HepG2 (cell line): ENCODE results near the gene STRIT1. TPM values are rescaled to one million over a fixed set of nuclear protein-coding genes. Genes with fewer than 3 reads are reported as not detected.

Source experiments
- ATAC-seq: fragments of 200-7000 bp; cut with Tn5 transposase; 3 replicates; pipeline ENCODE4 v1.9.1; 2020; ENCODE audit warnings: mild to moderate bottlenecking, moderate library complexity
- BruUV-seq: library from RNA; stranded (reverse); fragments of 400-500 nt; replicated peaks from 2 replicates; lab custom pipeline; 2021; lab: Mats Ljungman, UMichigan
- CTCF ChIA-PET: fragments of 300-600 bp; formaldehyde crosslinking; extraction: SDS; loops from one replicate; lab custom pipeline; 2021; ENCODE audit warnings: low total read pairs, inconsistent platforms, low intra/inter-chr PET ratio; lab: Yijun Ruan, JAX
- POLR2A ChIA-PET: fragments of 350-600 bp; sonication (Branson Sonifier 250); formaldehyde crosslinking; loops from one replicate; lab custom pipeline; 2020; ENCODE audit warnings: antibody characterized with exemption, inconsistent platforms; lab: Yijun Ruan, JAX
- DNase-seq: peaks from one replicate; pipeline ENCODE4 v3.0.0-alpha.2; 2015; ENCODE audit warnings: low spot score
- FAIRE-seq: peaks from 3 replicates; lab custom pipeline; 2011; peaks lifted over from hg19 to GRCh38; lab: Jason Lieb, UNC
- H2AFZ ChIP-seq: one replicate; pipeline ENCODE4 v1.6.1; 2011; ENCODE audit warnings: low read length, inconsistent platforms
- H3K27ac ChIP-seq: fragments of 300-600 bp; 3 replicates; pipeline ENCODE4 v1.8.0; 2011; ENCODE audit warnings: mixed run types, mild to moderate bottlenecking, mixed read lengths, low read length, inconsistent platforms; ENCODE audit not compliant: insufficient read depth; ENCODE audit errors: extremely low read length
- H3K27me3 ChIP-seq, 2 experiments: fragments of 200-600 bp in 1 of 2; 2 replicates in 1 of 2; 3 replicates in 1 of 2; pipeline versions ENCODE4 v1.6.0 to v1.8.0; 2011; ENCODE audit warnings: low read length in 2 of 2, mild to moderate bottlenecking in 2 of 2, moderate library complexity in 2 of 2, inconsistent platforms in 1 of 2; ENCODE audit not compliant: insufficient read depth in 2 of 2, control insufficient read depth in 1 of 2
- H3K36me3 ChIP-seq, 2 experiments: fragments of 200-600 bp in 1 of 2; replicated peaks in 1 of 2; 2 replicates in 1 of 2; 3 replicates in 1 of 2; pipeline versions ENCODE4 v1.5.1 to v1.8.0; 2011; ENCODE audit warnings: low read length in 2 of 2, inconsistent platforms in 1 of 2; ENCODE audit not compliant: insufficient read depth in 2 of 2, control insufficient read depth in 1 of 2
- H3K4me1 ChIP-seq: 2 replicates; pipeline ENCODE4 v1.5.1; 2012; ENCODE audit warnings: low read length, inconsistent platforms; ENCODE audit not compliant: insufficient read depth
- H3K4me2 ChIP-seq: 2 replicates; pipeline ENCODE4 v1.6.0; 2011; ENCODE audit warnings: low read depth, low read length, inconsistent platforms
- H3K4me3 ChIP-seq, 3 experiments: fragments of 200-600 bp in 1 of 3; sonication (generic), shearing (Covaris generic) in 1 of 3; replicated peaks in 1 of 3; 2 replicates each; pipeline ENCODE4 v1.5.1; 2011 to 2016; ENCODE audit warnings: low read length in 3 of 3, inconsistent platforms in 2 of 3, low read depth in 2 of 3, mild to moderate bottlenecking in 2 of 3, control low read depth in 1 of 3, mixed read lengths in 1 of 3; ENCODE audit not compliant: insufficient read depth in 1 of 3
- H3K79me2 ChIP-seq: one replicate; pipeline ENCODE4 v1.6.1; 2011; ENCODE audit warnings: low read length, inconsistent platforms; ENCODE audit not compliant: insufficient read depth
- H3K9ac ChIP-seq: 2 replicates; pipeline ENCODE4 v1.6.0; 2011; ENCODE audit warnings: mild to moderate bottlenecking, low read depth, low read length, inconsistent platforms; ENCODE audit not compliant: insufficient read depth
- H3K9me3 ChIP-seq: 2 replicates; pipeline ENCODE4 v1.5.1; 2012; ENCODE audit warnings: mild to moderate bottlenecking, low read length
- H4K20me1 ChIP-seq: 2 replicates; pipeline ENCODE4 v1.6.0; 2011; ENCODE audit warnings: inconsistent platforms, mild to moderate bottlenecking, low read length, moderate library complexity; ENCODE audit not compliant: insufficient read depth
- HDAC6 ChIP-seq: fragments of 200-600 bp; sonication (generic); IDR thresholded peaks from 2 replicates; pipeline ENCODE4 v1.7.0; 2017; ENCODE audit warnings: mild to moderate bottlenecking, antibody characterized with exemption, low read length, low read depth
- JUND ChIP-seq: sonication (generic); formaldehyde crosslinking; IDR thresholded peaks from 2 replicates; pipeline ENCODE4 v1.8.0; 2022; ENCODE audit warnings: mild to moderate bottlenecking, missing genetic modification reagents
- KAT8 ChIP-seq: IDR thresholded peaks from 2 replicates; pipeline ENCODE4 v1.6.1; 2016; ENCODE audit warnings: missing genetic modification reagents, missing compliant biosample characterization
- MAFK ChIP-seq, 2 experiments: IDR thresholded peaks in 1 of 2; conservative IDR thresholded peaks in 1 of 2; 2 replicates each; pipeline ENCODE4 v1.6.1; 2011; ENCODE audit warnings: improper control_type of control experiment in 2 of 2, low read length in 2 of 2
- NFE2L2 ChIP-seq: fragments of 150-350 bp; IDR thresholded peaks from 2 replicates; pipeline ENCODE4 v1.6.1; 2014; ENCODE audit warnings: low read length
- NR3C1 ChIP-seq: sonication (generic); formaldehyde crosslinking; IDR thresholded peaks from 2 replicates; pipeline ENCODE4 v1.4.0; 2020; ENCODE audit warnings: missing genetic modification reagents
- PPARG ChIP-seq: conservative IDR thresholded peaks from 2 replicates; pipeline ENCODE4 v1.6.1; 2016; ENCODE audit warnings: missing biosample characterization, missing genetic modification reagents
- ZFP82 ChIP-seq: sonication (generic); formaldehyde crosslinking; IDR thresholded peaks from 2 replicates; pipeline ENCODE4 v1.5.1; 2020; ENCODE audit warnings: mild to moderate bottlenecking, missing genetic modification reagents, borderline replicate concordance
- ZNF101 ChIP-seq: sonication (generic); formaldehyde crosslinking; IDR thresholded peaks from 2 replicates; pipeline ENCODE4 v1.4.0; 2020; ENCODE audit warnings: mild to moderate bottlenecking, low read depth, missing genetic modification reagents, borderline replicate concordance
- ZNF460 ChIP-seq: sonication (generic); formaldehyde crosslinking; IDR thresholded peaks from 2 replicates; pipeline ENCODE4 v1.5.1; 2020; ENCODE audit warnings: missing genetic modification reagents, mild to moderate bottlenecking, borderline replicate concordance
- ZNF562 ChIP-seq: sonication (generic); formaldehyde crosslinking; IDR thresholded peaks from 2 replicates; pipeline ENCODE4 v1.8.0; 2022; ENCODE audit warnings: missing genetic modification reagents, borderline replicate concordance
- ZNF616 ChIP-seq: sonication (generic); formaldehyde crosslinking; IDR thresholded peaks from 2 replicates; pipeline ENCODE4 v1.5.0; 2020; ENCODE audit warnings: low read depth, mild to moderate bottlenecking, missing genetic modification reagents
- ZNF644 ChIP-seq: IDR thresholded peaks from 2 replicates; pipeline ENCODE4 v1.6.1; 2016; ENCODE audit warnings: low read depth
- WGBS: methylation state at CpG from one replicate; pipeline ENCODE4 v1.1.6; 2017; ENCODE audit warnings: low lambda C conversion rate; 5-methylcytosine and 5-hydroxymethylcytosine counted together
- in situ Hi-C: cut with HindIII; loops from 2 replicates; pipeline ENCODE4 v1.10.0; 2017; ENCODE audit warnings: low pct_unique_long_range_greater_than_20kb; ENCODE audit not compliant: extremely low pct_ligation_motif_present
- intact Hi-C: fragments of 100-400 bp; cut with micrococcal nuclease; formaldehyde crosslinking; loops from one replicate; pipeline ENCODE4 v1.10.0; 2022; ENCODE audit not compliant: unreplicated experiment
- polyA plus RNA-seq, 8 experiments: library from polyadenylated mRNA; depleted of rRNA in 3 of 8; stranded (reverse) in 7 of 8; unstranded in 1 of 8; fragments of >200 nt; fragmentation: Illumina TruSeq in 4 of 8; extraction: Trizol in 4 of 8; gene quantifications; 2 replicates each; pipeline versions ENCODE4 v1.2.1 to v1.2.3, GENCODE V29; 2011 to 2016; ENCODE audit warnings: low read depth in 4 of 8, missing spikeins in 1 of 8, mixed read lengths in 1 of 8; ENCODE audit not compliant: insufficient read depth in 1 of 8
- total RNA-seq, 5 experiments: library from RNA; depleted of rRNA; stranded (reverse); fragments of >200 nt; fragmentation: Illumina TruSeq; extraction: Trizol; gene quantifications; 2 replicates each; pipeline ENCODE4 v1.2.3, GENCODE V29; 2016; ENCODE audit warnings: low read depth in 1 of 5
- TF ChIP-seq, protein P1 (sequence below): sonication (generic); formaldehyde crosslinking; IDR thresholded peaks from 2 replicates; pipeline ENCODE4 v1.8.1; 2023; ENCODE audit warnings: mild to moderate bottlenecking, missing genetic modification reagents, borderline replicate concordance
- TF ChIP-seq, protein P2 (sequence below): sonication (generic); formaldehyde crosslinking; IDR thresholded peaks from 2 replicates; pipeline ENCODE4 v1.4.0; 2020; ENCODE audit warnings: mild to moderate bottlenecking, missing genetic modification reagents
- TF ChIP-seq, protein P3 (sequence below), 2 experiments: sonication (generic) in 1 of 2; formaldehyde crosslinking in 1 of 2; IDR thresholded peaks; 2 replicates each; pipeline versions ENCODE4 v1.5.1 to v1.6.1; 2011 to 2020; ENCODE audit warnings: borderline replicate concordance in 1 of 2, low read depth in 1 of 2, low read length in 1 of 2, mild to moderate bottlenecking in 1 of 2, missing genetic modification reagents in 1 of 2, moderate library complexity in 1 of 2

Gene STRIT1
- total and polyA plus RNA-seq, 2 of the 13 experiments (the other 11 are each of a cell fraction or from before 2014, with no cell fraction given) = not detected

DNA sequence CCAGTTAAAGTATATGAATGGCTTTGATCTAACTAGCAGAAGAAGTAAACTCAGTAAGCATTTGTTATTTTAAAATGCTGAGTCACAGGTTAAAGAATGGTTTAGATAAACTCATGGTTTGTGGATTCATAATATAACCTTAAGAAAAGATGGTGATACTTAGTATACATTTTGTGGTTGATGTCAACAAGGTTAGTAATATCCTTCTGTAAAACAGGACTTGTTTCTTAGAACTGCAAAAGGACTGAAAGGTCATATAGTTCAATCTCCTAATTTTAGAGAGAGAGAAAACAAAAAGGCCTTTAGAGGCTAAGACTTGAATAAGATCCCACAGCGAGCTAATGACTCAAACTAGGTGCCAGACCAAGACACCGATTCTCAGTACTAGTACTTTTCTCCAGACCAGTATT, 50.0 kb downstream of the STRIT1 start:
- no peaks in the 10 kb centered on the region; a peak in 1 of 5 replicates for H3K27me3 ChIP-seq
- in situ Hi-C loops = no loop called here

DNA sequence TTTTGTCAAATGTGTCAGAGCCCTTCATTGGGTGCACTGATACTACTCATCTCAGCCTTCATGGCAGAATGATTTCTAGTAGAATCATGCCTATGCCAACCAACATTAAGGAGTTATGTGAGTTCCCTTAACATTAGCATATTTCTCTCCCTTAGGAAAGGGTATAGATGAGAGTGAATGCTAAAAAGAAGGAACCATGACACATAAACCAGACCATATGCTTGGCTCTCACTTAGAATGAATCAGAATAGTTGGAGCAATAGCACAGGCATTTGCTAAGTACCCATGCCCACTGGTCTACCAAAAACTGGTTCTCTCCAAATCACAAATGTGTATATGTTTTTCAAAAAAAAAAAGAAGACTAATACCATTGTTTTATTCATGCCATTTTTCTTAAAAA, 51.1 kb downstream of the STRIT1 start:
- CTCF ChIA-PET = no interaction called here
- Histone ChIP-seq H3K9me3 (no peaks in the 10 kb centered on the region), H3K4me1 (no peaks in the 10 kb centered on the region), H3K27me3 (no peaks in the 10 kb centered on the region; a peak in 1 of 5 replicates), H3K4me3 (no peak overlapping the region), H3K4me2 (no peak overlapping the region), H3K79me2 (no peaks in the 10 kb centered on the region), H3K9ac (no peak overlapping the region), H3K36me3 (no peaks in the 10 kb centered on the region), H2AFZ (no peak overlapping the region), H3K27ac (no peak overlapping the region), H4K20me1 (no peaks in the 10 kb centered on the region)
- DNase-seq (no peak), ATAC-seq (no peak), FAIRE-seq (no peak)
- in situ Hi-C loops (no loop called here), intact Hi-C loops (no loop called here)
- POLR2A ChIA-PET = no interaction called here
- BruUV-seq = no TSS peak
- no peak for TF ChIP-seq ZNF460 (CRISPR knock-in tag)
- no peak for TF ChIP-seq ZNF562 (CRISPR knock-in tag)
- no peak for TF ChIP-seq ZNF644
- TF ChIP-seq, protein P1, sequence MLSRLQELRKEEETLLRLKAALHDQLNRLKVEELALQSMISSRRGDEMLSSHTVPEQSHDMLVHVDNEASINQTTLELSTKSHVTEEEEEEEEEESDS = no peak
- TF ChIP-seq ZNF616 (CRISPR knock-in tag) = no peak
- TF ChIP-seq PPARG (CRISPR knock-in tag) = no peak
- TF ChIP-seq KAT8 (CRISPR knock-in tag) = no peak
- TF ChIP-seq, protein P2, sequence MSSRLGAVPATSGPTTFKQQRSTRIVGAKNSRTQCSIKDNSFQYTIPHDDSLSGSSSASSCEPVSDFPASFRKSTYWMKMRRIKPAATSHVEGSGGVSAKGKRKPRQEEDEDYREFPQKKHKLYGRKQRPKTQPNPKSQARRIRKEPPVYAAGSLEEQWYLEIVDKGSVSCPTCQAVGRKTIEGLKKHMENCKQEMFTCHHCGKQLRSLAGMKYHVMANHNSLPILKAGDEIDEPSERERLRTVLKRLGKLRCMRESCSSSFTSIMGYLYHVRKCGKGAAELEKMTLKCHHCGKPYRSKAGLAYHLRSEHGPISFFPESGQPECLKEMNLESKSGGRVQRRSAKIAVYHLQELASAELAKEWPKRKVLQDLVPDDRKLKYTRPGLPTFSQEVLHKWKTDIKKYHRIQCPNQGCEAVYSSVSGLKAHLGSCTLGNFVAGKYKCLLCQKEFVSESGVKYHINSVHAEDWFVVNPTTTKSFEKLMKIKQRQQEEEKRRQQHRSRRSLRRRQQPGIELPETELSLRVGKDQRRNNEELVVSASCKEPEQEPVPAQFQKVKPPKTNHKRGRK (CRISPR knock-in tag) = no peak
- TF ChIP-seq ZNF101 = no peak
- TF ChIP-seq NR3C1 = no peak
- no peak for TF ChIP-seq JUND (CRISPR knock-in tag)
- no peak for TF ChIP-seq HDAC6

More for the DNA sequence above, 50.0 kb downstream of the STRIT1 start:
- ChIA-PET POLR2A (no interaction called here), CTCF (no interaction called here)
- DNase-seq (no peak), ATAC-seq (no peak)
- no peak overlapping the region for H3K9ac ChIP-seq
- no peak overlapping the region for H2AFZ ChIP-seq
- H3K4me2 ChIP-seq = no peak overlapping the region
- no peaks in the 10 kb centered on the region for H3K36me3 ChIP-seq
- TF ChIP-seq MAFK (conservative IDR thresholded peaks at IDR 0.05 in 1 of 2, IDR thresholded peaks at IDR 0.05 in 1 of 2; ENCODE audit: low read length in 2 of 2) (peak; percentile 33 to 44; a peak in 1 of 4 replicates), NFE2L2 (peak; percentile 59; the same call in 1 of the 2 replicates), ZFP82 (CRISPR knock-in tag) (no peak)
- TF ChIP-seq, protein P3, sequence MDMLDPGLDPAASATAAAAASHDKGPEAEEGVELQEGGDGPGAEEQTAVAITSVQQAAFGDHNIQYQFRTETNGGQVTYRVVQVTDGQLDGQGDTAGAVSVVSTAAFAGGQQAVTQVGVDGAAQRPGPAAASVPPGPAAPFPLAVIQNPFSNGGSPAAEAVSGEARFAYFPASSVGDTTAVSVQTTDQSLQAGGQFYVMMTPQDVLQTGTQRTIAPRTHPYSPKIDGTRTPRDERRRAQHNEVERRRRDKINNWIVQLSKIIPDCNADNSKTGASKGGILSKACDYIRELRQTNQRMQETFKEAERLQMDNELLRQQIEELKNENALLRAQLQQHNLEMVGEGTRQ (IDR thresholded peaks at IDR 0.05; ENCODE audit: low read depth, low read length) = no peak
- TF ChIP-seq, protein P3 (CRISPR knock-in tag; IDR thresholded peaks at IDR 0.05; ENCODE audit: borderline replicate concordance) = no peak
- TF ChIP-seq, all 625 proteins: peak for 2
- no peaks in the 10 kb centered on the region for H3K9me3 ChIP-seq
- H3K27ac ChIP-seq = no peak overlapping the region
- H4K20me1 ChIP-seq = no peaks in the 10 kb centered on the region
- WGBS = 50% methylated on average over 2 of the region's 2 CpGs
- no peak overlapping the region for H3K4me3 ChIP-seq
- H3K79me2 ChIP-seq = no peaks in the 10 kb centered on the region
- BruUV-seq = no TSS peak
- FAIRE-seq = no peak
- intact Hi-C loops = no loop called here
- H3K4me1 ChIP-seq = no peaks in the 10 kb centered on the region
